ENCODE data around the gene S100A4.
"Not testable (repeated sequence)": the region's sequence is repeated elsewhere in the genome, so short reads cannot be mapped to it uniquely, and the experiment has no call there.

S100A4 gene

DNA sequence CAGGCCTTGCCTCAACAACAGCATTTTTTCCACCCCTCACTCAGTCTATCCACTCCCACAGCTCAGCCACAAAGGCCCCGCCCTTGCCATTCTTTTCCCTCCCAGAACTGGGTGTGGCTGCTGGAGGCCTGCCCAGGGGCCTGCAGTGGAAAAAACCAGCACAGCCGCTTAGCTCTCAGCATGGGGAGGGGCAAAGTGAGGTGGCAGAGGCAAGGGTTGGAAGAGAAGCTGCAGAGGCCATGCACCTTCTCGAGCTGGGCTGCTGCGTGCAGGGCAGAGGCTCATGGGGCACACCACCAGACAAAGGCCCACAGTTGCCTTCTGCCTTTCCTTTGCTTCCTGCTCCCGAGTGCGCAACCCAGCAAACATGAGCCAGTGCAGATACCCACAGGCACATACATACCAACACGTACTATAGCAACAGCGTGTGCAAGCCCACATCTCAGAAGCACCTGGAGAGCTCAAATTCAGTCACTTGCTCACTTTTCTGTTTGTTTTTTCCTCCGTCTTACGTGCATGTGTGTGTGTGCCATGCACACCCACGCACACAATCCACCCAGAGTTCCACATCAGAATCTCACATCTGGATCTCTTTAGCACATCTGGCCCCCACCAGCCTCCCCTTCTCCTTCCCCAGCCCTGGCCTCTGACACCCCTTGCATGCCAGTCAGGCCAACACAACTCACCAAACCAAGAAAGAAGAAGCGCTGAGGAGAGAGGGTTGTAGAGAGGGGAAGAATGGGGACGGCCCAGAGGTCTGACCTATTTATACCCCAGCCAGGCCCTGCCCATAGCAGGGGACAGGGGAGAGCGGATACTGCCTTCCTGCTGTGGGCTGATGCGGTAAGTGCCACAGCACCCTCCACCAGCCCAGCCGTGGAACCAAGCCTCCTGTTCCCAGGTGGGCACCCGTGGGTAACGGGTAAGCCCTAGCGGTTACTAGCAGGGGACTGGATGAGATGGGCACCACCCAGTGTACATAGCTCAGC lies at the start of gene S100A4:
S100A4 (minus strand) TSS at position 740 of the 989 bp plus-strand sequence. CDS start 1,012 bp downstream, outside the sequence.
- peak; percentile 84 for DNase-seq (ENCODE audit: low read depth)

GRCh38 chr1:153592748-153593147 lies 47.1 kb upstream of the S100A4 start:
- DNase-seq (ENCODE audit: low read depth): no peak

GRCh38 chr1:153588482-153588881 lies 42.9 kb upstream of the S100A4 start:
- DNase-seq (ENCODE audit: low read depth): no peak

DNA sequence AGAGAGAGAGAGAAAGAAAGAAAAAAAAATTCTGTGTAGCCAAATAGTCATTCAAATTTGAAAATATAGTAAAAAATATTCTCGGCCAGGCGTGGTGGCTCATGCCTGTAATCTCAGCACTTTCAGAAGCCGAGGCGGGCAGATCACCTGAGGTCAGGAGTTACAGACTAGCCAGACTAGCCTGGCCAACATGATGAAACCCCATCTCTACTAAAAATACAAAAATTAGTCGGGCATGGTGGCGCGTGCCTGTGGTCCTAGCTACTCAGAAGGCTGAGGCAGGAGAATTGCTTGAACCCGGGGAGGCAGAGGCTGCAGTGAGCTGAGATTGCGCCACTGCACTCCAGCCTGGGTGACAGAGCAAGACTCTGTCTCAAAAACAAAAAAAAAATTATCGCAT lies 42.4 kb upstream of the S100A4 start:
- DNase-seq (ENCODE audit: low read depth): not testable (repeated sequence)

- no peak for DNase-seq (ENCODE audit: low read depth)
Observed at GRCh38 chr1:153587314-153587713, 41.7 kb upstream of the S100A4 start.

GRCh38 chr1:153586347-153586746 lies 40.7 kb upstream of the S100A4 start:
- DNase-seq (ENCODE audit: low read depth): no peak

DNA sequence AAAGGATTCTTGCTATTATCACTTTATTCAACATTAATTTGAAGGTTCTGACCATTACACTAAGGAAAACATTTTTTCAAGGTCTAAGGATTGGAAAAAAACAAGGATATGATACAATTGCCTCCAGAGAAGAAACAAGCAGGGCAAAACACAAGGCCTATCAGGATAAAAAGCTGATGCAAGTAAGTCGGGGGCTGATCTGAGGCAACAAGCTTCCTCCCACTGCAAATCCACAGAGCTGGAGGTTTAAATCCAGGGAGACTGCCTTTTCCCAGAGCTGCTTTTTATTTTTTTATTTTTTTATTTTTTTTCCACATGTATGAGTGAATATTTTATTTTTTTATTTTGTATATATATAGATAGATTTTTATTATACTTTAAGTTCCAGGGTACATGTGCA lies 39.4 kb upstream of the S100A4 start:
- no peak for DNase-seq (ENCODE audit: low read depth)

- no peak for DNase-seq (ENCODE audit: low read depth)
Observed at GRCh38 chr1:153583976-153584375, 38.4 kb upstream of the S100A4 start.

DNA sequence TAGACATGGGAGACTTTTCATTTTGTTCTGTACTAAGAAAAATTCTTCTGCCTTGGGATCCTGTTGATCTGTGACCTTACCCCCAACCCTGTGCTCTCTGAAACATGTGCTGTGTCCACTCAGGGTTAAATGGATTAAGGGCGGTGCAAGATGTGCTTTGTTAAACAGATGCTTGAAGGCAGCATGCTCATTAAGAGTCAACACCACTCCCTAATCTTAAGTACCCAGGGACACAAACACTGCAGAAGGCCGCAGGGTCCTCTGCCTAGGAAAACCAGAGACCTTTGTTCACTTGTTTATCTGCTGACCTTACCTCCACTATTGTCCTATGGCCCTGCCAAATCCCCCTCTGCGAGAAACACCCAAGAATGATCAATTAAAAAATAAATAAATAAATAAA lies 37.9 kb upstream of the S100A4 start:
- DNase-seq (ENCODE audit: low read depth): not testable (repeated sequence)

GRCh38 chr1:153582836-153583235 lies 37.2 kb upstream of the S100A4 start:
- not testable (repeated sequence) for DNase-seq (ENCODE audit: low read depth)

- no peak for DNase-seq (ENCODE audit: low read depth)
Observed at GRCh38 chr1:153578936-153579335, 33.3 kb upstream of the S100A4 start.

DNA sequence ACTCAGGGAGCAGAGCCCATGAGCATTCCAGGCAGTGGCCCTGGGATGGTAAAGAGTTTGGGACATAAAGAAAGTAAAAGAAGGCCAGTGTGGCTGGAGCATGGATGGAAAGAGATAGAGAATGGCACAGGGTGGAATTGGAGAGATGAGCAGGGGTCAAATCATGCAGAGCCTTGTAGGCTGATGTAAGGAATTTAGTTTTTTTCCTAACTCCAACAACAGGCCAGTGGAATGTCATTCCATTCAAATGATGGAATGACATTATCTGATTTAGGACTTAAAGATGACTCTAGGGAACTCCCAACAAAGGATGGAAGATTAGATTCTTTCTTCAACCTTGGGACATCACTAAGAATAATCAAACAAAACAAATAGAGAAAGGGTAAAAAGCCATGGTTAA lies 32.9 kb upstream of the S100A4 start:
- no peak for DNase-seq (ENCODE audit: low read depth)

- no peak for DNase-seq (ENCODE audit: low read depth)
Observed at GRCh38 chr1:153577624-153578051, 32.0 kb upstream of the S100A4 start.

GRCh38 chr1:153577138-153577537 lies 31.5 kb upstream of the S100A4 start:
- DNase-seq (ENCODE audit: low read depth): no peak

GRCh38 chr1:153575497-153575896 lies 29.9 kb upstream of the S100A4 start:
- not testable (repeated sequence) for DNase-seq (ENCODE audit: low read depth)

DNA sequence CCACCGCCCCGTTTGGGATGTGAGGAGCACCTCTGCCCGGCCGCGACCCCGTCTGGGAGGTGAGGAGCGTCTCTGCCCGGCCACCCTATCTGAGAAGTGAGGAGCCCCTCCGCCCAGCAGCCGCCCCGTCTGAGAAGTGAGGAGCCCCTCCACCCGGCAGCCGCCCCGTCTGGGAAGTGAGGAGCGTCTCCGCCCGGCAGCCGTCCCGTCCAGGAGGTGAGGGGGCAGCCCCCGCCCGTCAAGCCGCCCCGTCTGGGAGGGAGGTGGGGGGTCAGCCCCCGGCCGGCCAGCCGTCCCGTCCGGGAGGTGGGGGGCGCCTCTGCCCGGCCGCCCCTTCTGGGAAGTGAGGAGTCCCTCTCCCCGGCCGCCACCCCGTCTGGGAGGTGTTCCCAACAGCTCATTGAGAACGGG lies 29.5 kb upstream of the S100A4 start:
- not testable (repeated sequence) for DNase-seq (ENCODE audit: low read depth)

- no peak for DNase-seq (ENCODE audit: low read depth)
Observed at GRCh38 chr1:153573351-153573750, 27.7 kb upstream of the S100A4 start.

GRCh38 chr1:153572569-153573015 lies 27.0 kb upstream of the S100A4 start:
- DNase-seq (ENCODE audit: low read depth): no peak

- DNase-seq (ENCODE audit: low read depth): no peak
Observed at GRCh38 chr1:153571706-153572105, 26.1 kb upstream of the S100A4 start.

GRCh38 chr1:153570874-153571273 lies 25.3 kb upstream of the S100A4 start:
- no peak for DNase-seq (ENCODE audit: low read depth)

GRCh38 chr1:153569465-153569864 lies 23.9 kb upstream of the S100A4 start:
- DNase-seq (ENCODE audit: low read depth): no peak

DNA sequence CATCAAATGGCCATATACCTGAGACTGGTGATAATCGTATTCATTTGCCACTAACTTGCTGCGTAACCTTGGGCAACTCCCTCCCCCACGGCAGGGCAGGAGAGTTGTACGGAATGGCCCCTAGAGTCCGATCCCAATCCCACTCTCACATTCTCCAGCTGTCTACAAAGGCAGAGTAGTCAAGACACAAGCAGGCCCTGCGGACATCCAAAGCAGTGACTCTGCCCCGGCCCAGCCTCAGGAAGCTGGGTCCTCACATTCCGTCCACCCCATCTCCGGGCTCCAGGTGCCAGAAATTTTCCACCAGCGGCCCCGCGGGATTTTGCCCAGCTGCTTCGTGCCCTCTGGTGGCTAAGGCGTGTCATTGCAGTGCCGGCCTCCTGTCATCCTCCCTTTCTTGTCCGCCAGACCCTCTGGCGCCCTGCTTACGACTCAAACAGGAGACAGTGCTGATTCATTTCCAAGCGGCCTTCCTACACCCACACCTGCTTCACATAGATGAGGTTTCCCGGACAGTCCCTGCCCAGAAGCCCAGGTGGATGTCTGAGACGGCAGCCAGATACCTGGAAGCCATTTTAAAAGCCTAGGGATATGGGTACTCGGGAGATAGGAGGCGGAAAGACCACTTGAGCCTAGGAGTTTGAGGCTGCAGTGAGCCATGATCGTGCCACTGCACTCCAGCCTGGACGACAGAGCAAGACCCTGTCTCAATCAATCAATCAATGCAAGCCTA lies 22.9 kb upstream of the S100A4 start:
- peak; percentile 71 for DNase-seq (ENCODE audit: low read depth)

All from activated T-helper 9 cell treated with anti-CD3 and anti-CD28 coated beads, Interleukin-2, amount 50 U/mL, for 16 hours (primary cell).